ENCODE results near the gene ARSA.

Gene ARSA

GRCh38 chr22:50599816-50600455, 28.0 kb downstream of the ARSA start (continued):
- TF ChIP-seq ZNF660 (tag by site-specific recombination; IDR thresholded peaks at IDR 0.05) = no peak
- no peak for TF ChIP-seq ZNF239 (tag by site-specific recombination; IDR thresholded peaks at IDR 0.05)
- no peak for TF ChIP-seq ZNF529 (tag by site-specific recombination; IDR thresholded peaks at IDR 0.05; ENCODE audit: insufficient replicate concordance)
- peak; percentile 59; the same call in 1 of the 2 replicates for TF ChIP-seq KLF8 (tag by site-specific recombination; IDR thresholded peaks at IDR 0.05)
- no peak for TF ChIP-seq ZNF341 (tag by site-specific recombination; IDR thresholded peaks at IDR 0.05; ENCODE audit: low read depth)
- TF ChIP-seq ZFP69B (tag by site-specific recombination; IDR thresholded peaks at IDR 0.05) = no peak
- no peak for TF ChIP-seq ZNF792 (tag by site-specific recombination; IDR thresholded peaks at IDR 0.05)
- TF ChIP-seq GLI2 (tag by site-specific recombination; IDR thresholded peaks at IDR 0.05; ENCODE audit: borderline replicate concordance, low read depth) = no peak
- no peak for TF ChIP-seq SCRT1 (tag by site-specific recombination; IDR thresholded peaks at IDR 0.05; ENCODE audit: borderline replicate concordance)
- TF ChIP-seq WT1 (tag by site-specific recombination; IDR thresholded peaks at IDR 0.05) = no peak
- TF ChIP-seq ZNF280D (tag by site-specific recombination; IDR thresholded peaks at IDR 0.05) = no peak
- no peak; the same call in 1 of the 2 replicates for TF ChIP-seq ZBTB7A (tag by site-specific recombination; IDR thresholded peaks at IDR 0.05; ENCODE audit: low read depth)
- no peak for TF ChIP-seq OSR2 (tag by site-specific recombination; IDR thresholded peaks at IDR 0.05)
- TF ChIP-seq ZSCAN18 (tag by site-specific recombination; IDR thresholded peaks at IDR 0.05) = no peak
- TF ChIP-seq, protein P1, sequence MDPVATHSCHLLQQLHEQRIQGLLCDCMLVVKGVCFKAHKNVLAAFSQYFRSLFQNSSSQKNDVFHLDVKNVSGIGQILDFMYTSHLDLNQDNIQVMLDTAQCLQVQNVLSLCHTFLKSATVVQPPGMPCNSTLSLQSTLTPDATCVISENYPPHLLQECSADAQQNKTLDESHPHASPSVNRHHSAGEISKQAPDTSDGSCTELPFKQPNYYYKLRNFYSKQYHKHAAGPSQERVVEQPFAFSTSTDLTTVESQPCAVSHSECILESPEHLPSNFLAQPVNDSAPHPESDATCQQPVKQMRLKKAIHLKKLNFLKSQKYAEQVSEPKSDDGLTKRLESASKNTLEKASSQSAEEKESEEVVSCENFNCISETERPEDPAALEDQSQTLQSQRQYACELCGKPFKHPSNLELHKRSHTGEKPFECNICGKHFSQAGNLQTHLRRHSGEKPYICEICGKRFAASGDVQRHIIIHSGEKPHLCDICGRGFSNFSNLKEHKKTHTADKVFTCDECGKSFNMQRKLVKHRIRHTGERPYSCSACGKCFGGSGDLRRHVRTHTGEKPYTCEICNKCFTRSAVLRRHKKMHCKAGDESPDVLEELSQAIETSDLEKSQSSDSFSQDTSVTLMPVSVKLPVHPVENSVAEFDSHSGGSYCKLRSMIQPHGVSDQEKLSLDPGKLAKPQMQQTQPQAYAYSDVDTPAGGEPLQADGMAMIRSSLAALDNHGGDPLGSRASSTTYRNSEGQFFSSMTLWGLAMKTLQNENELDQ (tag by site-specific recombination; IDR thresholded peaks at IDR 0.05; ENCODE audit: low read depth) = no peak
- TF ChIP-seq KLF9 (tag by site-specific recombination; IDR thresholded peaks at IDR 0.05; ENCODE audit: low read depth) = no peak
- no peak for TF ChIP-seq BCL11A (tag by site-specific recombination; IDR thresholded peaks at IDR 0.05; ENCODE audit: low read depth)
- no peak for TF ChIP-seq PRDM4 (tag by site-specific recombination; IDR thresholded peaks at IDR 0.05)
- TF ChIP-seq, protein P2, sequence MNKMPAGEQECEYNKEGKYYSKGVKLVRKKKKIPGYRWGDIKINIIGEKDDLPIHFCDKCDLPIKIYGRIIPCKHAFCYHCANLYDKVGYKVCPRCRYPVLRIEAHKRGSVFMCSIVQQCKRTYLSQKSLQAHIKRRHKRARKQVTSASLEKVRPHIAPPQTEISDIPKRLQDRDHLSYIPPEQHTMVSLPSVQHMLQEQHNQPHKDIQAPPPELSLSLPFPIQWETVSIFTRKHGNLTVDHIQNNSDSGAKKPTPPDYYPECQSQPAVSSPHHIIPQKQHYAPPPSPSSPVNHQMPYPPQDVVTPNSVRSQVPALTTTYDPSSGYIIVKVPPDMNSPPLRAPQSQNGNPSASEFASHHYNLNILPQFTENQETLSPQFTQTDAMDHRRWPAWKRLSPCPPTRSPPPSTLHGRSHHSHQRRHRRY (tag by site-specific recombination; IDR thresholded peaks at IDR 0.05) = no peak
- no peak for TF ChIP-seq ZNF423 (tag by site-specific recombination; IDR thresholded peaks at IDR 0.05)
- TF ChIP-seq ZNF473 (tag by site-specific recombination; IDR thresholded peaks at IDR 0.05) = no peak
- TF ChIP-seq, protein P3, sequence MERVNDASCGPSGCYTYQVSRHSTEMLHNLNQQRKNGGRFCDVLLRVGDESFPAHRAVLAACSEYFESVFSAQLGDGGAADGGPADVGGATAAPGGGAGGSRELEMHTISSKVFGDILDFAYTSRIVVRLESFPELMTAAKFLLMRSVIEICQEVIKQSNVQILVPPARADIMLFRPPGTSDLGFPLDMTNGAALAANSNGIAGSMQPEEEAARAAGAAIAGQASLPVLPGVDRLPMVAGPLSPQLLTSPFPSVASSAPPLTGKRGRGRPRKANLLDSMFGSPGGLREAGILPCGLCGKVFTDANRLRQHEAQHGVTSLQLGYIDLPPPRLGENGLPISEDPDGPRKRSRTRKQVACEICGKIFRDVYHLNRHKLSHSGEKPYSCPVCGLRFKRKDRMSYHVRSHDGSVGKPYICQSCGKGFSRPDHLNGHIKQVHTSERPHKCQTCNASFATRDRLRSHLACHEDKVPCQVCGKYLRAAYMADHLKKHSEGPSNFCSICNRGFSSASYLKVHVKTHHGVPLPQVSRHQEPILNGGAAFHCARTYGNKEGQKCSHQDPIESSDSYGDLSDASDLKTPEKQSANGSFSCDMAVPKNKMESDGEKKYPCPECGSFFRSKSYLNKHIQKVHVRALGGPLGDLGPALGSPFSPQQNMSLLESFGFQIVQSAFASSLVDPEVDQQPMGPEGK (tag by site-specific recombination; IDR thresholded peaks at IDR 0.05) = peak; percentile 39
- TF ChIP-seq, protein P4, sequence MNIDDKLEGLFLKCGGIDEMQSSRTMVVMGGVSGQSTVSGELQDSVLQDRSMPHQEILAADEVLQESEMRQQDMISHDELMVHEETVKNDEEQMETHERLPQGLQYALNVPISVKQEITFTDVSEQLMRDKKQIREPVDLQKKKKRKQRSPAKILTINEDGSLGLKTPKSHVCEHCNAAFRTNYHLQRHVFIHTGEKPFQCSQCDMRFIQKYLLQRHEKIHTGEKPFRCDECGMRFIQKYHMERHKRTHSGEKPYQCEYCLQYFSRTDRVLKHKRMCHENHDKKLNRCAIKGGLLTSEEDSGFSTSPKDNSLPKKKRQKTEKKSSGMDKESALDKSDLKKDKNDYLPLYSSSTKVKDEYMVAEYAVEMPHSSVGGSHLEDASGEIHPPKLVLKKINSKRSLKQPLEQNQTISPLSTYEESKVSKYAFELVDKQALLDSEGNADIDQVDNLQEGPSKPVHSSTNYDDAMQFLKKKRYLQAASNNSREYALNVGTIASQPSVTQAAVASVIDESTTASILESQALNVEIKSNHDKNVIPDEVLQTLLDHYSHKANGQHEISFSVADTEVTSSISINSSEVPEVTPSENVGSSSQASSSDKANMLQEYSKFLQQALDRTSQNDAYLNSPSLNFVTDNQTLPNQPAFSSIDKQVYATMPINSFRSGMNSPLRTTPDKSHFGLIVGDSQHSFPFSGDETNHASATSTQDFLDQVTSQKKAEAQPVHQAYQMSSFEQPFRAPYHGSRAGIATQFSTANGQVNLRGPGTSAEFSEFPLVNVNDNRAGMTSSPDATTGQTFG (tag by site-specific recombination; IDR thresholded peaks at IDR 0.05; ENCODE audit: borderline replicate concordance) = no peak
